Activated T-helper 9 cell treated with anti-CD3 and anti-CD28 coated beads, Interleukin-2, amount 50 U/mL, for 16 hours (primary cell): Measurements from ENCODE around the gene SLC7A11.
"Not testable (repeated sequence)": the region's sequence is repeated elsewhere in the genome, so short reads cannot be mapped to it uniquely, and the experiment has no call there.

Source experiments
- DNase-seq: peaks from one replicate; pipeline ENCODE4 v3.0.0-alpha.2; 2020; ENCODE audit warnings: low read depth

SLC7A11 gene

DNA sequence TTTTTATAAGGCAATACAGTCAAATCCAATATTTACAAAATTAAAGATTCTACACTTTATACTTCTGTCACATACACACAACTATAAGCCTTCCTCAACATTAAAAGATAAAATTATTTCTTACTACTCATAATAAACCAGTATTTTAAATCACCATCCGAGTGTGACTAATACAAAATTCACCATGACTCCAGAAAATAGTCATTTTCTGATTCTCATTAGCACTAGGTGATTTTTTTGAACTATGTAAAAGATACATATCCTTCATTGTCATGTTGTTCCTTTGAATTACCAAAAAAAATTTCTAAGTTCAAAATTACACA, 646 bp upstream of the SLC7A11 start:
- no peak for DNase-seq

DNA sequence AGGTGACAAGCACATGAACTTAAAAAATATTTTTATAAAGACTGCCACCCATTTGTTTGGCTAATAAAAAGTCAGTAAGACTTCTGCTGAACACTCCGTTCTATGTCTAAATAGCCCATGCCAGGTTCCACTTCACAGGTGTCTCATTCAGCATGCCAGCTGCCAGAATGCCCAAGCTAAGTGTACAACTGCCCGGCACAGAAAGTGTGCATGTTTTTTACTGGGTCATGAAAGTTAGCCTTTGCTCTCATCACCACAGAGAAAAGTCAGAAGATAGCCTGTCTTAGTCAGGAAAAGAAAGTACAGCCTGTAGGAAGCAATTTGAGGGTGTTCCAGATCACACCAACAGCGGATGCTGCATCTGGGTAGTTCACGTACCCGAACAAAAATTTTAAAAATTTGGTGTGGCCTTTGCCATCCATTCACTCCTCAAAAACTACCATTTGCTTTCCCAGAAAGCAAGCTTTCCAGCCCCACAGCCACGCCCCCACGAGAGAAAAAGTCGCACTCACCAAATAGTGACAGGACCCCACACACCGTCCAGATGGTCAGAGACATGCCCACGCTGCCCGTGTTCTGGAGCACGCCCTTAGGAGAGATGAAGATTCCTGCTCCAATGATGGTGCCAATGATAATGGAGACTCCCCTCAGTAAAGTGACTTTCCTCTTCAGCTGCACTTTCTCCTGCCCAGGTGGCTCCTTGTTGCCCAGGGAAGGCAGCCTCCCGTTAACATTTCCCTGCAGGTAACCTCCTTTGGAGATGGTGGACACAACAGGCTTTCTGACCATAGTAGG, 671 bp downstream of the SLC7A11 start:
- DNase-seq = no peak

DNA sequence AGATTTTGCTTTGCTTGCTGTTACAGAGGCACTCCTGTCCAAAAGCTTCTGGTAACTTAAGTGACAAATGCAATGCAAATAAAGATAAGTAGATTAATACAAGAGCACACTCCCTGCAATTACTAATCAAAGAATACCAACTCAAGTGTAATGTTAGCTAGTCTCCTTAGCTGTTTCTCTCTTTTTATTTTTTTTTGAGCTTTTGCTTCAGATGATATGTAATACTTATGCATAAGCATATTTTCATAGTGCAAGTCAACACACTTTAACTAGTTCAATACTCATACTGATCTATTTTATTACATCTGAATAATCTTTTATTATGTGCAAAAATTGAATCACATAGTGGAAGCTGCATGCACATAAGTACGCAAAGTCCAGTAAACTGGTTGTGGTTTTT, 2.7 kb downstream of the SLC7A11 start:
- DNase-seq = no peak

DNA sequence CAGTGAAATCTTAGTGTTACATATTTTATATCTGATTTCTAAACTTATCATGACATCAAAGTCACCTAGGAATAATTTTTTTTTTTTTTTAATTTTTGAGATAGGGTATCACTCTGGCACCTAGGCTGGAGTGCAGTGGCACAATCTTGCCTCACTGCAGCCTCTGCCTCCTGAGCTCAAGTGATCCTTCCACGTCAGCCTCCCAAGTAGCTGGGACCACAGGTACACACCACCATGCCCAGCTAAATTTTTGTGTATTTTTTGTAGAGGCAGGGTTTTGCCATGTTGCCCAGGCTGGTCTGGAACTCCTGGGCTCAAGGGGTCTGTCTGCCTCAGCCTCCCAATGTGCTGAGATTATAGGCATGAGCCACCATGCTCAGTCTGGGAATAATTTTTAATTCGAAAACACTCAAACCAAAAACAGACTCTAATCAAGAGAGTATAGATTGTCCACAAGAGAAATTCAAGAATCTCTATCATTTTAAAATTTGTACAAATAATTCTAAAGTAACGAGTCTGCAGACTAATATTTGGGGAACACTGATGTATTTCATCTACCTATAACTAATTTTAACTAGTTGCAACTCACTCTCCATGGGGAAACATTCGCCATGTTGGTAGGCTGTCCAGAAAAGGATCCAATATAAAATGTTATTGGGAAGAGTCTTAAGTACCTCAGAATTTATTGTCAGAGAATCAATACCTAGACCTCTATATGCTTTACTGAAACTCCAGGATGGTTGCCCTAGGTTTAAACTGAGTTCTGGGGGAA, 3.4 kb downstream of the SLC7A11 start:
- DNase-seq = no peak

DNA sequence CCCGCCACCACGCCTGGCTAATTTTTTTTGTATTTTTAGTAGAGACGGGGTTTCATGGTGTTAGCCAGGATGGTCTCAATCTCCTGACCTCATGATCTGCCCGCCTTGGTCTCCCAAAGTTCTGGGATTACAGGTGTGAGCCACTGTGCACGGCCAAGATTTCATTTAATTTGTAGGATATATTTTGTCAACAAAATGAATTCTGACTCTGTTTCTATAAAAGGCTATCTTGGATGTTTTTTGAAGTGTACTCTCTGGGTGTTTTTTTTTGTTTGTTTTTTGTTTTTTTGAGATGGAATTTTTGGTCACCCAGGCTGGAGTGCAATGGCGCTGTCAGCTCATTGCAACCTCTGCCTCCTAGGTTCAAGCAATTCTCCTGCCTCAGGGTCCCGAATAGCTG, 5.0 kb downstream of the SLC7A11 start:
- not testable (repeated sequence) for DNase-seq

DNA sequence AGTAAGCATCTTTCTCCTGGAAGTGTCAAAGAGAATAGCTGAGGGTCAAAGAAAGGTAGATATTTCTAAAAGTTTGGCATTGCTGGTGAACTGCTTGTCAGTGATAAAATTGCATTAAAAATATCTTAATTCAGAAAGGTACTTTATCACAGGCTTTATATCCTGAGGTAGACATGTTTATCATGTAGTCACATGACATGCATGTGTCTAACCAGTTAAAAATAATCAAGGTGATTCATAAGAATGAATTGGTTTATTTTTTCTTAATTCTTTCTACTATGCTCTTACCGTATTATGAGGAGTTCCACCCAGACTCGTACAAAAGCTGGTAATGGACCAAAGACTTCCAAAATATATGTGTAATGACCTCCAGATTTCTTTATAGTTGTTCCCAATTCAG, 6.1 kb downstream of the SLC7A11 start:
- no peak for DNase-seq

DNA sequence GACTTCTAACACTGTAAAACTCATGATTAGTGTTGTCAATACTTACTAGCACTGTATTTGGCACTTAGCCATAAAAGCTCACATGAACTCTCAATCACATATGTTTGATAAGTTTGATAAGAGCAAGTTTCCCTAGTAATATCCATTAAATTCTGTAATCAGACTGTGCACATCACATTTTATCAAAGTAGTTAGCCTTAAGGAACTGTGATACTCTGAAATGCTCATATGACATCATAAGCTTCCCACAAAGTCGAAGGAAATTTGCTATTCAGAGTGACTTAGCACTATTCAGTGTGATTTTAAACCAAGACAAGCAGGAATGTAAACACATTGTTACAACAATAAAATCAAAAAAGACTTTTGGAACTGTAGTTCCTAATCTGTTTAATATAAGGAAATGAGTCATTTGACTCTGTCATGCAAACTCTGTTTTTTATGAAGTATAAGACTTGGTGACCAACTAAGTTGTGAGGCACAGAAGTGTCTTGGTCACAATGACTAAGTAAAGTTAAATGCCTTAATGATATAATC, 6.7 kb downstream of the SLC7A11 start:
- DNase-seq = no peak

DNA sequence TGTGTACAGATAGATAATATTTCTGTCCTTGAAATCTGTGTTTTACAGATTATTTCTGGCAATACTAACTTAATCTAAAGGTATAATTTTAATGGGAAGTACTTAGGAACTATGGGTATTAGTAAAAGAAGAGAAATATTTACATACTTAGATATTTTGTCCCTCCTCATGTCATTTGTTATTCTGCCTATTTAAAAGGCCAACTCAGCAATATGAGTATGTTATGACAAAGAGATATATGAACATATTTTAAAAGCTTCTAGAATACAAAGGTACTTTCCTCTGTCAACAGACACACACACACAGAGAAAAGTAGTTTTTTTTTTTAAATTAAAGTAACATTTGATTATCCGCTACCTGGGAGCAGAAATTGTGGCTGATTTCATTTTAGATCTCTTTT, 7.9 kb downstream of the SLC7A11 start:
- DNase-seq = no peak

DNA sequence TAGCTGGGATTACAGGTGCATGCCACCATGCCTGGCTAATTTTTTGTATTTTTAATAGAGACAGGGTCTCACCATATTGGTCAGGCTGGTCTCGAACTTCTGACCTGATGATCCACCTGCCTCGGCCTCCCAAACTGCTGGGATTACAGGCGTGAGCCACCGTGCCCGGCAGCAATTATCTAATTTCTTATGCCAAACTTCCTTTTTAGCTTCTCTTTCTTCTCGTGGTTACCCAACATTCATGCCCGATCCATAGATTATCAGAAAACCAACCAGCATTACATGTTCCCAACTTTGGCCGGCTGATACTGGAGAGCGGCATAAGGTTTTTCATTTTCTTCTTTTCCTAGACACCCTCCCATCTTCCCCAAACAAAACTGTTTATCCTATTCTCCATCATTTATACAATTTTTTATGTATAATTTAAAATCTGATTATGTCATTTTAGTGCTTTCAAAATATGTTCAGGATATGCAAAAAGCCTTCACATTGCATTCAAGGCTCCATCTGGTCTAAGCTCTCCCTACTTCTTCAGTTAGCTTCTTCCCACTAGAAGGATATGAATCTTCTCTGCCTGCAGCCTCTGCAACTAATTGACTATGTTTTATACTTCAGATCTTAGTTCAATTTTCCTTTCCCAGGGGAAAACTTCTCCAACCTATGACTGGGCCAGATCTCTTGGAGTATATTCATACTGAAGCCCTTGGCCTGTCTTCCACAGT, 8.7 kb downstream of the SLC7A11 start:
- no peak for DNase-seq

DNA sequence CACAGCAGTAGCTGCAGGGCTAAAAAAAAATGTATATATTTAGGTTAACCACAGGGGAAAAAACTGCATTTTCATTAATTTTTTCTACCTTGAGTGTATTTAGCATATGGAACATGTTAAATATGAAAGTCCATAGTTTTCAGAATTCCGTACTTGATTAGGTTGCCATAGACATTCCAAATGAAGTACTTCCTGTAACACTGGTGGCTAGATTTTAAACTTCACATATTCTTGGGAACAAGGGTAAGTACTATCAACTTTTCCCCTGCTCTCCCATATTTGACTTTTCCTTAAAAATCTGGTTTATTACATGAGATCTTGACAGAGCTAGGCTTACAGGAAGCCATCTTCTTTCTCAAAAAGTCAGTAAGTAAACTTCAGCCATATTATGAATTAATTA, 9.8 kb downstream of the SLC7A11 start:
- no peak for DNase-seq

DNA sequence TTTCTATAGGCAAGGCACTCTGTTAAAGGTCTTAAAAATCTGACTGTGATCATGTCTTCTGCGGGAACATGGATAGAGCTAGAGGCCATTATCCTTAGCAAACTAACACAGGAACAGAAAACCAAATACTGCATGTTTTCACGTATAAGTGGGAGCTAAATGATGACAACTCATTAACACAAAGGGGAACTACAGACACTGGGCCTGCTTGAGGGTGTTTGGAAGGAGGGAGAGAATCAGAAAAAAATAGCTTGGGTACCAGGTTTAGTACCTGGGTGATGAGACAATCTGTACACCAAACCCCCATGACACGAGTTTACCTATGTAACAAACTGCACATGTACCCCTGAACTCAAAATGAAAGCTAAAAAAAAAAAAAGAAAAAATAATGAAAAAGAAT, 12.1 kb downstream of the SLC7A11 start:
- DNase-seq = no peak

DNA sequence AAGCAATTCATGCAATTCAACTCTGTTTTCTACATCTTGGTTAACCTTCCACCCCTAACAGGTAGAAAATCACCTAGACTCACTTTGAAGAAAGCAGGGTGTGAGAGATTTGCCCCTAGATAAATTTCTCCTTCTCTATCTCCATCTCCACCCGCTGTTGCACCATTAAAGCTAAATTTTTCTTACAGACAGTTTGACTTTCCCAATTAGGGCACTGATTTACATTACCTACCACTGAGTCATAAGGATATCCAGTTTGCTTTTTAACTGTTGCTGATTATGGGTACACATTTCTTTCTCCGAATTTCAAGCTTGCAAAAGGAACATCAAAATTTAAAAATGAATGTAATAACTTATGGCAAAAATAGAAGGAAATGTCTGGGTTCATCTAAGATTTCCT, 13.0 kb downstream of the SLC7A11 start:
- no peak for DNase-seq

DNA sequence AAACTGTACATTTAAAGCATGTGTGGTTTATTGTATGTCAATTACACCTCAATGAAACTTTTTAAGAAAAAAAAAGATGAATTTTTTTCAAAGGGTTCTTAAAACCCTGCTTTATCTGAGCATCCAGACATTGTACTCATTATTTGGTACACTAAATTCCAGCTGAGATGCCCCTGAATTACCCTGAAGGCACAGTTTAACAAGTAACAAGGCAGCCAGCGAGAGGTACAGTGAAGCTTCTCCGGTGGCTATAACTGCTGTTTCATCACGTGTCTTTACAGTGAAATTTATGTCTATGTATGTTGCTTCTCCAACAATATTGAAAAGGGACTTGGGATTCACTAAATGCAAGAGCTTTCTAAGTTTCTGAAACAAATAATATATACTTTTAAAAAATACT, 15.8 kb downstream of the SLC7A11 start:
- no peak for DNase-seq

DNA sequence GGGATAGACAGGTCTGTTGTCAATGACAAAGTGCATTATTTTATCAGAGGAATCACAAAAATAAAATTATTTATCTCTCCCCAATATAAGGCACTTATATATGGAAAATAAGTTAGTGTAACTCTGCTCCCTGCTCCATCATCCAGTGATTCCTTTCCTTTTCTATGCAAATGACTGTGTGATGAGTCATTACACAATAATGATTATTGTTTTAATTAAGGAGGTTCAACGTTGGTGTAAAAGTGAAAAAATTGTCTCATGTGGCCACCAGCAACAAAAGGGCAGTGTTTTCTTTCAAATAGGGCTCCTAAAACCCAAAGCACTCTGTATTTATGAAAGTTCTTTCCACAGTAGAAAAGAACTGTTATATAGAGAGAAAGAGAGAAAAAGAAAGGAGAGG, 16.7 kb downstream of the SLC7A11 start:
- no peak for DNase-seq

DNA sequence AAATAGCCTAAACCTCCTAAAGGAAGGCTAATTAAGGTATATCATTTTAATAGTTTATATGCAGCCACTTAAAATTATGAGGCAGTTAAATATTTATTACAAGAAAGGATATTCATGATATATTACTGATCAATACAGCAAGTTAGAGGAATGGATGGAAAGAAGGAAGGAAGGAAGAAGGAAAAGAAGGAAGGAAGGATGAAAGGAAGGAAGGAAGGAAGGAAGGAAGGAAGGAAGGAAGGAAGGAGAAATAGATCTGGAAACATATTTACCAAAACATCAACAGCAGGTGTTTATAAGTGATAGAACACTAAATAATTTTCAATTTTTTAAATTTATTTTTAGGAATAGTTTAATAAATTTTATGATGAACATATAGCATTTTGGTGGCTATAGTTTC, 17.5 kb downstream of the SLC7A11 start:
- DNase-seq = no peak

DNA sequence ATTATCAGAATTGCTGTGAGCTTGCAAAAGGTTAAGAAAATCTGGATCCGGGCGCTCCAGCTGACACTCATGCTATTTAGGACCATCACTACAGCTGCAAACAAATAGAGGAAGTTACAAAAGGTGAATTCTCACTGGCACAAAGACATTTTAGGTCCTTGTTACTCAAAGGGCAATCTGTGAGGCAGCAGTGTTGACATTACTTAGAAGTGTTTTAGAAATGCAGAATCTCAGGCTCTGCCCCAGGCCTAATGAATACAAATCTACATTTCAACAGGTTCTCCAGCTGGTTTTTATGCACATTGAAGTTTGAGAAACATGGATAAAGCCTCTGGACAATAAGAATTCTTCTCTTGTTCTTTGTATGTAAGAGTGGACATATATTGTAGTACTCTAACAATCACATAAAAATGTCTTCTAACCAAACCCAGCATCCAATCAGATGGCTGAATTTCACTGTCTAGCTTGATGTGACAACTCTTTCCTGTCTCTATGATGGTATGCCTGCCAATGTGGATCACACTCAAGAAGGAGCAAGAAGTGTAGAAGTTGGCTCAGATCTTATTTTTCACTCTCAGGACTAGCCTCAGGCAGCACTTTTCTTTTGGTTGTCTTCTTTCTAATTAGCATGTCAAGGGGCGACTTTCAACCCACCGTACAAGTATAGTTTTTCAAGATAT, 18.8 kb downstream of the SLC7A11 start:
- DNase-seq = no peak

DNA sequence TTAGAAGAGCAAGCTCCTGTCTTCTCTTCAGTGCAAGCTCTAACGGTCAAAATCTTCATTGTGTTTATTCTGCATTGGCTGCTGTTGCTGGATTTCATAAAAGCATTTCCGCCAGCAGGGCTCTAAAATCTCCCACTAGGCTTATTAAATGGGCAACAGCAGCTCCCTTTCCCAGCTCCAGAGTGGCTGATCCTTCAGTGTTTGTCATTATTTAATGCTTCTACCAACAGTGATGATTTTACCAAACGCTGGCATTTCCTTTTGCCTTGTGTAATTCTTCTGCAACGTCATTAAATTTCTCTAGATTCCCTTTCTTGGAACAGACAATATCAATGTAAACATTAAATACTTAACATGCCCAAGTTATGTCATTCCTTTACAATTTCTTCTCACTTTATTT, 20.1 kb downstream of the SLC7A11 start:
- no peak for DNase-seq

DNA sequence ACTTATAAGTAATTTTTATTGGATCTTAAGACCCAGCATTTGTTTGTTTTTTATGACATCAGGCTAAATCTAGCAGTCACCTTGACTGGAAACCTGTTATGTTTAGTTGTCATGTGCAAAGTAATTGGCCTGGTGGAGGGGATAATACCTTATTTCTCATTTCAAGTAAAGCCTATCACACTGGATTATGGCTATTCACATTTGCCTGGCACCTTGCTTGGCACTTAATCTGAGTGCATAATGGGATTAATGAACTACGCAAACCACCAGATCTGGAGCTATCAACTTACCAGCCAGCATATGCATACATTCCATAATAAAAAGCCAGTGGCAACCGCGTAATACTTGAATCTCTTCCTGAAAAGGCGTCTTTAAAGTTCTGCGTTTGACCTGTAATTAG, 23.2 kb downstream of the SLC7A11 start:
- DNase-seq = no peak

DNA sequence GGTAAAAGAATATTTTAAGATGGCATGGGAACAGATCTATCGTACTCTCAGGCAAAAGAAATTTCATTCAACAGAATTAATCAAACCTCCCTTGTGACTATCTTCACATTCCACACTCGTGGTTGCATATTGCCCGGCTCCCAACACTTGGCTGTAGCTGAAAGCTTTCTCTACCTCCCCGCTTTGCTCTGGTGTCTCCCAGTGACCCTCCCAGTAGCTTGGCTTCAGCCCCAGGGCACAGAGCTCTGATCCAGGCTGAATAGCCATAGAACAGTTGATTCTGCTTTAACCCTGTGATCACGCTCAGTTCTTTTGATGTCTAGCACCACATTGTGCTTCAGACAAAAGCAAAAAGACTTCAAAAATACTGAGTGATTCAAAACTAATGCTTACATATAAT, 24.6 kb downstream of the SLC7A11 start:
- DNase-seq = no peak

DNA sequence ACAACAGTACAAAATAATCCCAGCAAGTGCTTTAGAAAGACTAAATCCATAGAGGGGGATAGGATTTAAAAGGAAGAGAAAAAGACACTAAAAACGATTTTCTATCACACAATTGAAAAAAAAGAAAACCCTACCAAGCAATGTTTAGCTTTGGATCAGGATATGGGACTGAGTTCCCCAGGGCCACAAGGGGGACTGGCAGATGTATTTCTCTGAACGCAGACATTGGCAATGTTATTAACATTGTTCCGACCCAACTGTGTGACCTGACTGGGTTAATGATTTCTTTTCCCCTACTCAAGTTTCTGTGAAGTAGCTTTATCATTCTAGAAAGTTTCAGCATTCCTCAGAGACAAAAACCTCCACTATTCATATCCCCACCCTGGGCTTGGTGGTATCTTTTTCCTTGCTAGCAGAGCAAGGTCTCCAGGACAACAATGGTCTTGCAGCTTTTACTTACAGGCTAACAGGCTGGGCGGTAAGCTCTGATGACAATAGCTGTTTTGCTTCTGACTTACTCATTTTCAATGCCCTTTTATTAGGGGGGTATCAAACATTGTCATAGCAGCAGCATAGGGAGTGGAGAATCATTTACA, 25.8 kb downstream of the SLC7A11 start:
- no peak for DNase-seq

DNA sequence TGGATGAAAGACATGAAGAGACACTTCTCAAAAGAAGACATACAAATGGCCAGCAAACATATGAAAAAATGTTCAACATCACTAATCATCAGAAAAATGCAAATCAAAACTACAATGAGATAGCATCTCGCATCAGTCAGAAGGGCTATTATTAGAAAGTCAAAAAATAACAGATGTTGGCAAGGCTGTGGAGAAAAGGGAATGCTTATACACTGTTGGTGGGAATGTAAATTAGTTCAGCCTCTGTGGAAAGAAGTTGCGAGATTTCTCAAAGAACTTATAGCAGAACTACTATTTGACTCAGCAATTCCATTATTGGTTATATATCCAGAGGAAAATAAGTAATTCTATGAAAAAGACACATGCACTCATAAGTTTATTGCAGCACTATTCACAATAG, 31.6 kb downstream of the SLC7A11 start:
- DNase-seq = not testable (repeated sequence)

DNA sequence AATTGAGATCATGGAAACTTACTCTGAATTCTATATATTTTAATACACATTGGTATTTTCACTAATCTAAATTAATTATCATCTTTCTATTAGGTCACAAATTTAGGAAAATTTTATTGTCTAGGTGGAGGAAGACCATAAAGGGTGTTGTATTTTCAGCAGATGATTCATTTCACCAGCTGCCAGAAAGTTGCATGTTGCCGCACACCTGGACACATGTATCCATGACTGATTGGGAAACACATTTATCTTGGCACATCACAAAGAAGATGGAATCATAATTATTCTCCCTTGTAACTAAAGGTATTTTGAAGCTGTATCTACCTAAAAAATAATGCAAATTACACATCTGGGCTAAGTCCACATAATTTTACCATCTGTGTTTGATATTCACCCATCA, 33.1 kb downstream of the SLC7A11 start:
- no peak for DNase-seq
